K562 (cell line): Measurements from ENCODE around the gene MATCAP1. TPM values are rescaled to one million over a fixed set of nuclear protein-coding genes. Genes with fewer than 3 reads are reported as not detected.
A peak's percentile ranks its signal among the peaks of the same experiment; 100 is the strongest.

Source experiments
- CTBP1 ChIP-seq: fragments of 450-650 bp; IDR thresholded peaks from 2 replicates; pipeline ENCODE4 v1.6.1; 2016; ENCODE audit warnings: borderline replicate concordance
- ETV5 ChIP-seq: sonication (generic); formaldehyde crosslinking; IDR thresholded peaks from 2 replicates; pipeline ENCODE4 v1.4.0; 2020; ENCODE audit warnings: low read depth, mild to moderate bottlenecking, missing genetic modification reagents
- FOXA3 ChIP-seq, 2 experiments: fragments of 450-650 bp in 1 of 2; sonication (generic) in 1 of 2; formaldehyde crosslinking; IDR thresholded peaks in 1 of 2; conservative IDR thresholded peaks in 1 of 2; 2 replicates each; pipeline versions ENCODE4 v1.4.0 to v1.8.0; 2020 to 2022; ENCODE audit warnings: mild to moderate bottlenecking in 2 of 2, missing genetic modification reagents in 1 of 2
- HMGN3 ChIP-seq: IDR thresholded peaks from 2 replicates; pipeline ENCODE4 v1.6.1; 2011; ENCODE audit warnings: borderline replicate concordance, low read depth, mild to moderate bottlenecking, mixed read lengths, low read length; ENCODE audit not compliant: insufficient read length; ENCODE audit errors: extremely low read depth
- HNRNPH1 ChIP-seq: fragments of 200-400 bp; formaldehyde crosslinking; optimal IDR thresholded peaks from 2 replicates; pipeline ENCODE3; 2017; ENCODE audit warnings: low read depth, mild to moderate bottlenecking, low read length, moderate library complexity
- HNRNPLL ChIP-seq: fragments of 200-400 bp; formaldehyde crosslinking; IDR thresholded peaks from 2 replicates; pipeline ENCODE4 v1.6.1; 2017; ENCODE audit warnings: low read length, low read depth, mild to moderate bottlenecking; ENCODE audit not compliant: poor library complexity, severe bottlenecking
- KDM2B ChIP-seq: fragments of 250-450 bp; sonication (Bioruptor Pico); IDR thresholded peaks from 2 replicates; pipeline ENCODE4 v1.8.0; 2021; ENCODE audit warnings: mild to moderate bottlenecking, moderate library complexity
- MLX ChIP-seq, 2 experiments: fragments of 450-650 bp in 1 of 2; sonication (generic) in 1 of 2; formaldehyde crosslinking; conservative IDR thresholded peaks; 2 replicates each; pipeline versions ENCODE4 v1.4.0 to v1.8.1; 2020 to 2022; ENCODE audit warnings: mild to moderate bottlenecking in 1 of 2, missing genetic modification reagents in 1 of 2
- MTA3 ChIP-seq: fragments of 450-650 bp; formaldehyde crosslinking; IDR thresholded peaks from 2 replicates; pipeline ENCODE4 v1.6.1; 2017; ENCODE audit warnings: mild to moderate bottlenecking, borderline replicate concordance
- MYC ChIP-seq, 2 experiments: fragments of 250-450 bp in 1 of 2; sonication (Bioruptor Pico) in 1 of 2; IDR thresholded peaks; 2 replicates each; pipeline versions ENCODE4 v1.5.1 to v1.6.1; 2012 to 2021; ENCODE audit warnings: low read depth in 2 of 2, borderline replicate concordance in 1 of 2, improper control_type of control experiment in 1 of 2, low read length in 1 of 2, mild to moderate bottlenecking in 1 of 2, moderate library complexity in 1 of 2
- PCBP1 ChIP-seq: fragments of 200-400 bp; formaldehyde crosslinking; IDR thresholded peaks from 2 replicates; pipeline ENCODE4 v1.6.1; 2018; ENCODE audit warnings: mild to moderate bottlenecking, low read depth, low read length; ENCODE audit not compliant: poor library complexity, severe bottlenecking
- TEAD1 ChIP-seq, 2 experiments: fragments of 450-650 bp in 1 of 2; sonication (generic) in 1 of 2; formaldehyde crosslinking; IDR thresholded peaks; 2 replicates each; pipeline versions ENCODE4 v1.4.0 to v1.8.0; 2020 to 2022; ENCODE audit warnings: mild to moderate bottlenecking in 2 of 2, missing genetic modification reagents in 1 of 2
- YY1 ChIP-seq, 3 experiments: IDR thresholded peaks; 2 replicates each; pipeline ENCODE4 v1.6.1; 2011; ENCODE audit warnings: low read length in 2 of 3, mild to moderate bottlenecking in 2 of 3, moderate library complexity in 2 of 3, borderline replicate concordance in 1 of 3, control low read depth in 1 of 3, low read depth in 1 of 3; ENCODE audit not compliant: insufficient read depth in 3 of 3, insufficient replicate concordance in 2 of 3, control insufficient read depth in 1 of 3, insufficient read length in 1 of 3; ENCODE audit errors: extremely low read depth in 1 of 3
- ZFX ChIP-seq: sonication (generic); formaldehyde crosslinking; IDR thresholded peaks from 2 replicates; pipeline ENCODE4 v1.8.0; 2022; ENCODE audit warnings: mild to moderate bottlenecking, missing genetic modification reagents, moderate library complexity
- ZNF408 ChIP-seq: fragments of 250-450 bp; sonication (Bioruptor Pico); IDR thresholded peaks from 2 replicates; pipeline ENCODE4 v1.4.0; 2020; ENCODE audit warnings: low read depth, mild to moderate bottlenecking, moderate library complexity
- ZNF561 ChIP-seq: fragments of 450-650 bp; formaldehyde crosslinking; conservative IDR thresholded peaks from 2 replicates; pipeline ENCODE4 v1.4.0; 2020; ENCODE audit warnings: mild to moderate bottlenecking, moderate library complexity
- ZNF830 ChIP-seq: fragments of 250-450 bp; sonication (Bioruptor Pico); IDR thresholded peaks from 2 replicates; pipeline ENCODE4 v1.5.0; 2021; ENCODE audit warnings: mild to moderate bottlenecking
- polyA plus RNA-seq, 8 experiments: library from polyadenylated mRNA; depleted of rRNA in 4 of 8; stranded (reverse) in 5 of 8; unstranded in 3 of 8; fragments of >200 nt; fragmentation: Nextera tagmentation in 2 of 8; fragmentation: Illumina TruSeq in 1 of 8; extraction: Ambion mirVana in 2 of 8; extraction: Trizol in 1 of 8; gene quantifications; 2 replicates each; pipeline versions ENCODE4 v1.2.1 to v1.2.3, GENCODE V29; 2011 to 2014; ENCODE audit warnings: inconsistent platforms in 1 of 8, missing spikeins in 1 of 8
- total RNA-seq, 7 experiments: library from RNA; depleted of rRNA in 6 of 7; stranded (reverse); fragments of >200 nt in 6 of 7; fragmentation: Illumina TruSeq in 2 of 7; extraction: Trizol in 2 of 7; gene quantifications; 2 replicates each; pipeline versions ENCODE4 v1.2.1 to v1.2.3, GENCODE V29; 2011 to 2021; ENCODE audit warnings: low replicate concordance in 1 of 7
- TF ChIP-seq, protein P1 (sequence below): fragments of 250-450 bp; sonication (Bioruptor Pico); IDR thresholded peaks from 2 replicates; pipeline ENCODE4 v1.8.0; 2022; ENCODE audit warnings: inconsistent platforms
- TF ChIP-seq, protein P2 (sequence below), 2 experiments: IDR thresholded peaks; 2 replicates each; pipeline ENCODE4 v1.6.1; 2012; ENCODE audit warnings: improper control_type of control experiment in 2 of 2, low read depth in 2 of 2, low read length in 2 of 2, borderline replicate concordance in 1 of 2

The MATCAP1 gene
- total and polyA plus RNA-seq, 9 of the 15 experiments (the other 6 are each of a cell fraction or from before 2014, with no cell fraction given), result 3.4 to 20.5 (median 10.3) TPM

DNA sequence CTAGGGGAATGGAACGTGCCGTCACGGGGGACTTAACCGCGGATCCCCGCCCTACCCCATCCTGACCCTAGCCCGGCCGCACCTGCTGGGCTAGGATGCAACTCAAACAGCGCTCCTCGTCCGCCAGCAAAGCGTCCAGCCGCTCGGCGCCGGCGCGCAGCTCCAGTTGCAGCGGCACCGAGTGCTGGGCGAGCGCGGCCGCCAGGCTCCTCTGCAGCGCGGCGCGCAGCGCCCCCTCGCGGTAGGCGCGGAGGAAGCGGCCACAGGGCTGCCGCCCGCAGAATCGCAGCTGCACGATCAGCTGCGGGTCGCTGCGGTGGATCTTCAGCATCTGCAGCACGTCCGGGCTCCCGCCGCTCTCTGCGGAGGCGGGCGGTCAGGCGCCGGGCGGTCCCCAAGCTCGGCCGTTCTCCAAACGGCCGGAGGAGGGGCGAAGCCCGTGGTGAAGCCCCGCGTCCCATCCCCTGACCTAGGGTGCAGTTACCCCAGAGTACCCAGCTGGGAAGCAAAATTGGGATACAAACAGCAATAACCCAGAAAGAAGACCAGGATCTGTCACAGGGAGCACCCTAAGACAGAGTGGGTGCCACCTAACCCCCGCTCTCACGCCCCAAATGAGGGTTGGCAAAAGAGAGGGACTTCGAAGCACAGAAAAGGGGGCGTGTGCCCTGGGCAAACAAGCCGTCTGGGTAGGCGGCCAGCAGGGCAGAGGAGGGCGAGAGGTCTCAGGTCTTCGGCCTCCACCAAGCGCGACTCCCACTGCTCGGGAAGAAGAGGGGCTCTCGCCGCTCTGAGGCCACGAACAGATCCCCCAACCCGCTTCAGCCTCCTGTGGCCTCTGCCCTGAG lies 28.2 kb downstream of the MATCAP1 start (continued):
- TF ChIP-seq HNRNPH1, result no peak
- TF ChIP-seq HMGN3, result peak; percentile 81
- no peak for TF ChIP-seq MLX (CRISPR knock-in tag; conservative IDR thresholded peaks at IDR 0.05)
- peak; percentile 31 for TF ChIP-seq HNRNPLL
- TF ChIP-seq YY1 (IDR thresholded peaks at IDR 0.05; ENCODE audit: borderline replicate concordance in 1 of 3, control insufficient read depth in 1 of 3, extremely low read depth in 1 of 3, insufficient read depth in 3 of 3, insufficient read length in 1 of 3, insufficient replicate concordance in 2 of 3, low read depth in 1 of 3, low read length in 2 of 3), result peak in 2 of 3 experiments; percentile 46 to 65
- TF ChIP-seq TEAD1 (CRISPR knock-in tag; IDR thresholded peaks at IDR 0.05), result peak in 1 of 2 experiments; percentile 85; a peak in 2 of 4 replicates
- no peak for TF ChIP-seq ZFX (CRISPR knock-in tag)
- peak; percentile 53 for TF ChIP-seq MYC (IDR thresholded peaks at IDR 0.05; ENCODE audit: low read depth, low read length)
- no peak for TF ChIP-seq MYC (CRISPR knock-in tag; IDR thresholded peaks at IDR 0.05; ENCODE audit: borderline replicate concordance, low read depth)
- peak in 1 of 2 experiments; percentile 39; a peak in 1 of 4 replicates for TF ChIP-seq FOXA3 (CRISPR knock-in tag; conservative IDR thresholded peaks at IDR 0.05 in 1 of 2, IDR thresholded peaks at IDR 0.05 in 1 of 2)
- TF ChIP-seq PCBP1, result peak; percentile 44
- TF ChIP-seq ETV5 (CRISPR knock-in tag), result 0 out of 2 replicates have a peak, but pooled peaks have one; percentile 48
- TF ChIP-seq, protein P1, sequence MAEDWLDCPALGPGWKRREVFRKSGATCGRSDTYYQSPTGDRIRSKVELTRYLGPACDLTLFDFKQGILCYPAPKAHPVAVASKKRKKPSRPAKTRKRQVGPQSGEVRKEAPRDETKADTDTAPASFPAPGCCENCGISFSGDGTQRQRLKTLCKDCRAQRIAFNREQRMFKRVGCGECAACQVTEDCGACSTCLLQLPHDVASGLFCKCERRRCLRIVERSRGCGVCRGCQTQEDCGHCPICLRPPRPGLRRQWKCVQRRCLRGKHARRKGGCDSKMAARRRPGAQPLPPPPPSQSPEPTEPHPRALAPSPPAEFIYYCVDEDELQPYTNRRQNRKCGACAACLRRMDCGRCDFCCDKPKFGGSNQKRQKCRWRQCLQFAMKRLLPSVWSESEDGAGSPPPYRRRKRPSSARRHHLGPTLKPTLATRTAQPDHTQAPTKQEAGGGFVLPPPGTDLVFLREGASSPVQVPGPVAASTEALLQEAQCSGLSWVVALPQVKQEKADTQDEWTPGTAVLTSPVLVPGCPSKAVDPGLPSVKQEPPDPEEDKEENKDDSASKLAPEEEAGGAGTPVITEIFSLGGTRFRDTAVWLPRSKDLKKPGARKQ (CRISPR knock-in tag), result peak; percentile 78; the same call in 1 of the 2 replicates
- TF ChIP-seq ZNF561 (CRISPR knock-in tag), result no peak
- no peak for TF ChIP-seq ZNF408 (CRISPR knock-in tag)
- peak; percentile 96 for TF ChIP-seq CTBP1
- peak; percentile 46; the same call in 1 of the 2 replicates for TF ChIP-seq MTA3
- no peak for TF ChIP-seq ZNF830 (CRISPR knock-in tag)
- peak; percentile 9; the same call in 1 of the 2 replicates for TF ChIP-seq KDM2B (CRISPR knock-in tag)
- TF ChIP-seq, protein P2, sequence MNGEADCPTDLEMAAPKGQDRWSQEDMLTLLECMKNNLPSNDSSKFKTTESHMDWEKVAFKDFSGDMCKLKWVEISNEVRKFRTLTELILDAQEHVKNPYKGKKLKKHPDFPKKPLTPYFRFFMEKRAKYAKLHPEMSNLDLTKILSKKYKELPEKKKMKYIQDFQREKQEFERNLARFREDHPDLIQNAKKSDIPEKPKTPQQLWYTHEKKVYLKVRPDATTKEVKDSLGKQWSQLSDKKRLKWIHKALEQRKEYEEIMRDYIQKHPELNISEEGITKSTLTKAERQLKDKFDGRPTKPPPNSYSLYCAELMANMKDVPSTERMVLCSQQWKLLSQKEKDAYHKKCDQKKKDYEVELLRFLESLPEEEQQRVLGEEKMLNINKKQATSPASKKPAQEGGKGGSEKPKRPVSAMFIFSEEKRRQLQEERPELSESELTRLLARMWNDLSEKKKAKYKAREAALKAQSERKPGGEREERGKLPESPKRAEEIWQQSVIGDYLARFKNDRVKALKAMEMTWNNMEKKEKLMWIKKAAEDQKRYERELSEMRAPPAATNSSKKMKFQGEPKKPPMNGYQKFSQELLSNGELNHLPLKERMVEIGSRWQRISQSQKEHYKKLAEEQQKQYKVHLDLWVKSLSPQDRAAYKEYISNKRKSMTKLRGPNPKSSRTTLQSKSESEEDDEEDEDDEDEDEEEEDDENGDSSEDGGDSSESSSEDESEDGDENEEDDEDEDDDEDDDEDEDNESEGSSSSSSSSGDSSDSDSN (IDR thresholded peaks at IDR 0.05; ENCODE audit: borderline replicate concordance in 1 of 2, low read depth in 2 of 2, low read length in 2 of 2), result peak; percentile 68 to 92; a peak in 2 of 4 replicates
